ENCODE measurements around the gene ATP6V0D1.

DNA sequence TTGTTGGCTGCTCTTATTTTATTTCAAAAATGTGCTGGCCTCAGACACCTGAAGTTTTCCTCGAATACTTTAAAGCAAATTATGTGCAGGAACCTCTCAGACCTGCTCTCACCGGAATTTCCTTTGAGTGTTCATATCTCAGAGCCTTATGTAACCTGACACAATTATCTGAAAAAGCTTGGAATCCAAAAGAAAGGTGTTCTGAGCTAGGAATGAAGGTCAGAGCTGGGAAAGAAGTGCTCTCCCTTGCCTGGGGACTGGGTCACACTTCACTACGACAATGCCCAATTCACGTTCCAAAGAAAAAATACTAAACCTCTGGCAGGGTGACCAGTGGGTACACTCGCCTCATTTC lies 56.7 kb downstream of the ATP6V0D1 start:
- TF ChIP-seq, protein P1, sequence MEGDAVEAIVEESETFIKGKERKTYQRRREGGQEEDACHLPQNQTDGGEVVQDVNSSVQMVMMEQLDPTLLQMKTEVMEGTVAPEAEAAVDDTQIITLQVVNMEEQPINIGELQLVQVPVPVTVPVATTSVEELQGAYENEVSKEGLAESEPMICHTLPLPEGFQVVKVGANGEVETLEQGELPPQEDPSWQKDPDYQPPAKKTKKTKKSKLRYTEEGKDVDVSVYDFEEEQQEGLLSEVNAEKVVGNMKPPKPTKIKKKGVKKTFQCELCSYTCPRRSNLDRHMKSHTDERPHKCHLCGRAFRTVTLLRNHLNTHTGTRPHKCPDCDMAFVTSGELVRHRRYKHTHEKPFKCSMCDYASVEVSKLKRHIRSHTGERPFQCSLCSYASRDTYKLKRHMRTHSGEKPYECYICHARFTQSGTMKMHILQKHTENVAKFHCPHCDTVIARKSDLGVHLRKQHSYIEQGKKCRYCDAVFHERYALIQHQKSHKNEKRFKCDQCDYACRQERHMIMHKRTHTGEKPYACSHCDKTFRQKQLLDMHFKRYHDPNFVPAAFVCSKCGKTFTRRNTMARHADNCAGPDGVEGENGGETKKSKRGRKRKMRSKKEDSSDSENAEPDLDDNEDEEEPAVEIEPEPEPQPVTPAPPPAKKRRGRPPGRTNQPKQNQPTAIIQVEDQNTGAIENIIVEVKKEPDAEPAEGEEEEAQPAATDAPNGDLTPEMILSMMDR (IDR thresholded peaks at IDR 0.05): no peak
- no peak for TF ChIP-seq POLR2A (IDR thresholded peaks at IDR 0.05)

Measured in upper lobe of left lung (tissue), 4 donors.